H9 (cell line): ENCODE results near the gene SH3TC1. TPM values are rescaled to one million over a fixed set of nuclear protein-coding genes. Genes with fewer than 3 reads are reported as not detected.

ENCODE experiments used
- DNase-seq: peaks from one replicate; pipeline ENCODE4 v3.0.0-alpha.2; 2017
- H2AFZ ChIP-seq: one replicate; pipeline ENCODE4 v1.6.1; 2013; ENCODE audit warnings: mild to moderate bottlenecking, low read length, control low read depth, moderate library complexity
- H2AK5ac ChIP-seq: 2 replicates; pipeline ENCODE4 v1.6.1; 2013; ENCODE audit warnings: low read length, control low read depth, mixed read lengths; ENCODE audit not compliant: insufficient read length
- H2BK120ac ChIP-seq: one replicate; pipeline ENCODE4 v1.6.1; 2013; ENCODE audit warnings: low read depth, mild to moderate bottlenecking, low read length, control low read depth, inconsistent platforms; ENCODE audit not compliant: poor library complexity, severe bottlenecking
- H2BK12ac ChIP-seq: 2 replicates; pipeline ENCODE4 v1.6.1; 2013; ENCODE audit warnings: low read length, control low read depth, mixed read lengths, low read depth; ENCODE audit not compliant: insufficient read length
- H2BK15ac ChIP-seq: 2 replicates; pipeline ENCODE4 v1.6.1; 2013; ENCODE audit warnings: low read depth, low read length, control low read depth
- H2BK20ac ChIP-seq: one replicate; pipeline ENCODE4 v1.6.1; 2013; ENCODE audit warnings: low read depth, mild to moderate bottlenecking, low read length, control low read depth, inconsistent platforms; ENCODE audit not compliant: poor library complexity, severe bottlenecking
- H2BK5ac ChIP-seq: 2 replicates; pipeline ENCODE4 v1.6.1; 2013; ENCODE audit warnings: low read length, control low read depth, mixed read lengths; ENCODE audit not compliant: insufficient read length
- H3K14ac ChIP-seq: 2 replicates; pipeline ENCODE4 v1.6.1; 2013; ENCODE audit warnings: low read length, control low read depth; ENCODE audit not compliant: insufficient read depth
- H3K18ac ChIP-seq: 2 replicates; pipeline ENCODE4 v1.6.1; 2013; ENCODE audit warnings: low read depth, mild to moderate bottlenecking, mixed read lengths, low read length, control low read depth; ENCODE audit not compliant: insufficient read length
- H3K23ac ChIP-seq: 2 replicates; pipeline ENCODE4 v1.6.1; 2013; ENCODE audit warnings: low read length, control low read depth, mixed read lengths, low read depth; ENCODE audit not compliant: insufficient read length
- H3K23me2 ChIP-seq: 2 replicates; pipeline ENCODE4 v1.6.1; 2013; ENCODE audit warnings: low read depth, mild to moderate bottlenecking, mixed read lengths, low read length, control low read depth; ENCODE audit not compliant: insufficient read length, poor library complexity, severe bottlenecking
- H3K27ac ChIP-seq: 2 replicates; pipeline ENCODE4 v1.5.1; 2013; ENCODE audit warnings: low read length, control low read depth, mixed read lengths, low read depth; ENCODE audit not compliant: insufficient read length
- H3K27me3 ChIP-seq: 2 replicates; pipeline ENCODE4 v1.6.1; 2013; ENCODE audit warnings: low read length, control low read depth, inconsistent platforms; ENCODE audit not compliant: insufficient read depth
- H3K4ac ChIP-seq: 2 replicates; pipeline ENCODE4 v1.6.1; 2013; ENCODE audit warnings: low read depth, mild to moderate bottlenecking, control low read depth, inconsistent platforms, low read length, moderate library complexity
- H3K4me1 ChIP-seq: 2 replicates; pipeline ENCODE4 v1.6.1; 2013; ENCODE audit warnings: low read length, control low read depth, inconsistent platforms; ENCODE audit not compliant: insufficient read depth
- H3K4me2 ChIP-seq: 2 replicates; pipeline ENCODE4 v1.6.1; 2013; ENCODE audit warnings: low read length, control low read depth, mixed read lengths; ENCODE audit not compliant: insufficient read length, insufficient read depth
- H3K56ac ChIP-seq: 2 replicates; pipeline ENCODE4 v1.6.1; 2013; ENCODE audit warnings: low read depth, mild to moderate bottlenecking, mixed read lengths, low read length, control low read depth; ENCODE audit not compliant: insufficient read length
- H3K79me1 ChIP-seq: 2 replicates; pipeline ENCODE4 v1.6.1; 2013; ENCODE audit warnings: low read depth, mild to moderate bottlenecking, moderate library complexity, low read length, control low read depth, inconsistent platforms; ENCODE audit not compliant: insufficient read depth, poor library complexity, severe bottlenecking
- H3K79me2 ChIP-seq: 2 replicates; pipeline ENCODE4 v1.6.1; 2013; ENCODE audit warnings: low read length, control low read depth, inconsistent platforms; ENCODE audit not compliant: insufficient read depth
- H3K9ac ChIP-seq: 2 replicates; pipeline ENCODE4 v1.6.1; 2013; ENCODE audit warnings: low read length, control low read depth, mixed read lengths; ENCODE audit not compliant: insufficient read length; ENCODE audit errors: extremely low read depth
- H3K9me3 ChIP-seq: one replicate; pipeline ENCODE4 v1.6.1; 2013; ENCODE audit warnings: low read depth, low read length, inconsistent platforms; ENCODE audit not compliant: control insufficient read depth
- H3T11ph ChIP-seq: one replicate; pipeline ENCODE4 v1.6.1; 2013; ENCODE audit warnings: mild to moderate bottlenecking, low read length, control low read depth, inconsistent platforms
- H4K20me1 ChIP-seq: one replicate; pipeline ENCODE4 v1.6.1; 2013; ENCODE audit not compliant: control insufficient read depth, insufficient read length, insufficient read depth
- H4K5ac ChIP-seq: 2 replicates; pipeline ENCODE4 v1.6.1; 2013; ENCODE audit warnings: low read depth, mild to moderate bottlenecking, mixed read lengths, low read length, control low read depth; ENCODE audit not compliant: insufficient read length
- H4K8ac ChIP-seq: replicated peaks from 2 replicates; pipeline ENCODE4 v1.6.1; 2013; ENCODE audit warnings: low read length, control low read depth, mixed read lengths, low read depth; ENCODE audit not compliant: insufficient read length
- H4K91ac ChIP-seq: 2 replicates; pipeline ENCODE4 v1.6.1; 2013; ENCODE audit warnings: low read depth, mild to moderate bottlenecking, moderate library complexity, mixed read lengths, low read length, control low read depth; ENCODE audit not compliant: insufficient read length
- H3K27ac Mint-ChIP-seq, 3 experiments: 2 replicates in 2 of 3; 3 replicates in 1 of 3; pipeline ENCODE4 v1.8.0; 2020 to 2021; ENCODE audit warnings: mixed read lengths in 3 of 3, mild to moderate bottlenecking in 1 of 3, moderate library complexity in 1 of 3
- H3K27me3 Mint-ChIP-seq: 2 replicates; pipeline ENCODE4 v1.8.0; 2021; ENCODE audit warnings: low read depth, mild to moderate bottlenecking, moderate library complexity, mixed read lengths
- H3K36me3 Mint-ChIP-seq, 3 experiments: 2 replicates in 2 of 3; 3 replicates in 1 of 3; pipeline ENCODE4 v1.8.0; 2020 to 2021; ENCODE audit warnings: low read depth in 3 of 3, mixed read lengths in 3 of 3; ENCODE audit not compliant: insufficient read depth in 1 of 3
- H3K4me1 Mint-ChIP-seq, 2 experiments: 2 replicates each; pipeline ENCODE4 v1.8.0; 2020; ENCODE audit warnings: mixed read lengths in 2 of 2
- H3K4me3 Mint-ChIP-seq, 2 experiments: 2 replicates in 1 of 2; 3 replicates in 1 of 2; pipeline ENCODE4 v1.8.0; 2020 to 2021; ENCODE audit warnings: mild to moderate bottlenecking in 2 of 2, mixed read lengths in 2 of 2, moderate library complexity in 1 of 2
- H3K9me3 Mint-ChIP-seq, 2 experiments: 2 replicates in 1 of 2; 3 replicates in 1 of 2; pipeline ENCODE4 v1.8.0; 2020; ENCODE audit warnings: mild to moderate bottlenecking in 2 of 2, mixed read lengths in 2 of 2, moderate library complexity in 1 of 2
- CTCF ChIP-seq: fragments of 200-600 bp; sonication (generic); conservative IDR thresholded peaks from 3 replicates; pipeline ENCODE4 v1.8.0; 2021; ENCODE audit warnings: antibody characterized with exemption, mild to moderate bottlenecking
- WGBS: extraction: QIAGEN DNeasy Blood & Tissue Kit; methylation state at CpG from one replicate; pipeline ENCODE4 v1.1.7; 2013; ENCODE audit warnings: missing lambda C conversion rate, low lambda C conversion rate, mixed read lengths; ENCODE audit not compliant: insufficient read length; ENCODE audit errors: extremely low coverage; 5-methylcytosine and 5-hydroxymethylcytosine counted together
- total RNA-seq: library from RNA; stranded (reverse); gene quantifications from 2 replicates; pipeline ENCODE4 v1.2.1, GENCODE V29; 2021

Gene SH3TC1
- total RNA-seq, 1 experiment from 2014 or later: 0.74 TPM

- H3K9me3 Mint-ChIP-seq: no peaks in the 10 kb centered on the region
- no peak overlapping the region for H3K18ac ChIP-seq
- no peak overlapping the region for H3K56ac ChIP-seq
- H4K8ac ChIP-seq: no peak overlapping the region
- no peak overlapping the region for H2BK5ac ChIP-seq
- no peak for DNase-seq
- TF ChIP-seq CTCF: no peak
- no peak overlapping the region for H2AK5ac ChIP-seq
- no peak overlapping the region; a peak in 1 of 5 replicates for H3K4me3 Mint-ChIP-seq
- H3K27ac ChIP-seq: no peak overlapping the region
- H3K9ac ChIP-seq: no peak overlapping the region
- H4K91ac ChIP-seq: no peak overlapping the region
- peaks cover 3% of the 10 kb centered on the region for H4K20me1 ChIP-seq
- no peak overlapping the region for H2BK12ac ChIP-seq
- H3K9me3 ChIP-seq: no peaks in the 10 kb centered on the region
- H3K14ac ChIP-seq: no peak overlapping the region
- no peak overlapping the region for H3K4ac ChIP-seq
- H2BK15ac ChIP-seq: no peak overlapping the region
- no peak overlapping the region for H3T11ph ChIP-seq
- H3K36me3 Mint-ChIP-seq: no peaks in the 10 kb centered on the region; a peak in 1 of 7 replicates
- no peaks in the 10 kb centered on the region for H3K4me1 Mint-ChIP-seq
- no peaks in the 10 kb centered on the region for H3K79me1 ChIP-seq
- H3K23ac ChIP-seq: no peak overlapping the region
- no peak overlapping the region for H2BK120ac ChIP-seq
- no peak overlapping the region for H2BK20ac ChIP-seq
- no peaks in the 10 kb centered on the region for H3K79me2 ChIP-seq
- H3K27me3 Mint-ChIP-seq: peaks cover 1% of the 10 kb centered on the region
- no peak overlapping the region for H4K5ac ChIP-seq
- H3K27me3 ChIP-seq: no peaks in the 10 kb centered on the region
- H2AFZ ChIP-seq: no peak overlapping the region
- H3K4me2 ChIP-seq: no peak overlapping the region
- no peaks in the 10 kb centered on the region for H3K23me2 ChIP-seq
- no peak overlapping the region for H3K27ac Mint-ChIP-seq
- no CpG with 5 or more reads among the region's 18 CpGs for WGBS
- H3K4me1 ChIP-seq: no peaks in the 10 kb centered on the region
These were observed 88.5 kb downstream of the SH3TC1 start for GRCh38 chr4:8287343-8288280.
